ENCODE data around the gene LEFTY1.
"Not testable (repeated sequence)": the region's sequence is repeated elsewhere in the genome, so short reads cannot be mapped to it uniquely, and the experiment has no call there.

Gene LEFTY1

DNA sequence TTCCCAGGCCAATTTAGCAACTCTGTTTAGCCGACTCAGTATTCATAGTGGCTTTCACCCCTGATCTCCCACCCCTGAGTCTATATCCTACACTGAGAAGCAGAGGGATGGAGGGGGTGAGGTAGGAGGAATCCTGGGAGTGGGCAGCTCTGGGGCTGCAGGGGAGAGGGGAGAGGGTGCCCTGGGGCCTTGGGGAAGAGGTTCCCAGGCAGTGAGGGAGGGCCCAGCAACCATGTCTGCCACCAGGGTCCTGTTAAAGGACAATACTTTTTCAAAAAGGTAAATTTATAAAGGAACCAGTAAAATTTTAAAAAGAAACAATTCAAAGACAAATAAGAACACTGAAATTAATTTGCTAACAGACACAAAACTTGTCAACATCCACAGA lies 48.7 kb downstream of the LEFTY1 start:
- Histone ChIP-seq H3K36me3 (ENCODE audit: control insufficient read depth, low read length) (no peaks in the 10 kb centered on the region), H3K9me2 (replicated peaks; ENCODE audit: control insufficient read depth, low read length) (no peaks in the 10 kb centered on the region), H3K27ac (ENCODE audit: low read depth, low read length) (no peak overlapping the region), H3K9me3 (ENCODE audit: control insufficient read depth, insufficient read depth, low read length) (no peaks in the 10 kb centered on the region), H3K79me2 (ENCODE audit: control insufficient read depth, low read length) (no peaks in the 10 kb centered on the region), H3K27me3 (ENCODE audit: control insufficient read depth, low read length) (no peaks in the 10 kb centered on the region), H3K4me3 (ENCODE audit: low read length) (no peak overlapping the region), H4K20me1 (ENCODE audit: control insufficient read depth, insufficient read depth, low read depth, low read length) (no peaks in the 10 kb centered on the region), H3F3A (ENCODE audit: control insufficient read depth, insufficient read depth) (no peaks in the 10 kb centered on the region), H3K4me2 (ENCODE audit: low read length) (no peak overlapping the region), H3K4me1 (ENCODE audit: control insufficient read depth, low read length) (no peaks in the 10 kb centered on the region)
- no peak for TF ChIP-seq CTCF (IDR thresholded peaks at IDR 0.05; ENCODE audit: low read depth, low read length, poor library complexity, severe bottlenecking)
- no peak for TF ChIP-seq EZH2phosphoT487 (IDR thresholded peaks at IDR 0.05; ENCODE audit: borderline replicate concordance, low read length)

DNA sequence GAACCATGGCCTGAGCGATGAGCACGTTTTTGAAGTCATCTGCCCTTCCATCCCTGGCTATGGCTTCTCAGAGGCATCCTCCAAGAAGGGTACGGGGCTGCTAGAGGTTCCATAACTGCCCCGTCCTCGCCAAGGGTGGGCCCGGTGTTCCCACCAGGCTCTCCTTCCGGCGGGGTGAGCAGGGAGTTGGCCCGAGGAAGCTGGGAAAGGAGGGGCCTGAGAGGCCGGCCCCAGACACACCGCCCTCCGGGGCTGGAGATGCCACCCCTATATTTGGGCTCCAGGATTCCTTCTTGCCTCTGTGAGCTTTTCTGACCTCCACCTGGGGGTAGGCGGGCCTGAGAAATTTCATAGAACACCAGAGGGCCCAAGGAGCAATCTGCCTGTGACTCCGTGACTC lies 50.2 kb downstream of the LEFTY1 start:
- Histone ChIP-seq H3K9me3 (ENCODE audit: control insufficient read depth, insufficient read depth, low read length) (no peaks in the 10 kb centered on the region), H3K36me3 (ENCODE audit: control insufficient read depth, low read length) (no peaks in the 10 kb centered on the region), H3K27ac (ENCODE audit: low read depth, low read length) (no peak overlapping the region), H3K4me1 (ENCODE audit: control insufficient read depth, low read length) (no peaks in the 10 kb centered on the region), H3K79me2 (ENCODE audit: control insufficient read depth, low read length) (no peaks in the 10 kb centered on the region), H4K20me1 (ENCODE audit: control insufficient read depth, insufficient read depth, low read depth, low read length) (no peaks in the 10 kb centered on the region), H3K9me2 (replicated peaks; ENCODE audit: control insufficient read depth, low read length) (no peaks in the 10 kb centered on the region), H3K4me3 (ENCODE audit: low read length) (no peak overlapping the region), H3K27me3 (ENCODE audit: control insufficient read depth, low read length) (no peaks in the 10 kb centered on the region), H3K4me2 (ENCODE audit: low read length) (no peak overlapping the region), H3F3A (ENCODE audit: control insufficient read depth, insufficient read depth) (no peaks in the 10 kb centered on the region)
- TF ChIP-seq CTCF (IDR thresholded peaks at IDR 0.05; ENCODE audit: low read depth, low read length, poor library complexity, severe bottlenecking) (no peak), EZH2phosphoT487 (IDR thresholded peaks at IDR 0.05; ENCODE audit: borderline replicate concordance, low read length) (no peak)

- not testable (repeated sequence) for H3K79me2 ChIP-seq (ENCODE audit: control insufficient read depth, low read length); H3K27me3 ChIP-seq (ENCODE audit: control insufficient read depth, low read length); H3K36me3 ChIP-seq (ENCODE audit: control insufficient read depth, low read length); H3K4me1 ChIP-seq (ENCODE audit: control insufficient read depth, low read length); H3K9me3 ChIP-seq (ENCODE audit: control insufficient read depth, insufficient read depth, low read length); H3K4me2 ChIP-seq (ENCODE audit: low read length); H3F3A ChIP-seq (ENCODE audit: control insufficient read depth, insufficient read depth); H3K4me3 ChIP-seq (ENCODE audit: low read length); H3K27ac ChIP-seq (ENCODE audit: low read depth, low read length); H4K20me1 ChIP-seq (ENCODE audit: control insufficient read depth, insufficient read depth, low read depth, low read length); H3K9me2 ChIP-seq (replicated peaks; ENCODE audit: control insufficient read depth, low read length)
Measured at GRCh38 chr1:225836296-225836695, 52.6 kb downstream of the LEFTY1 start.

Data from DOHH2 (cell line).